Mesendoderm (in vitro differentiated cells): Measurements from ENCODE around the gene FRAT2.

Experiments
- DNase-seq: peaks from one replicate; pipeline ENCODE4 v3.0.0; 2013
- H2AK5ac ChIP-seq: 2 replicates; pipeline ENCODE4 v1.6.1; 2013; ENCODE audit warnings: low read length, inconsistent platforms
- H2BK120ac ChIP-seq: 2 replicates; pipeline ENCODE4 v1.6.1; 2013; ENCODE audit warnings: low read depth, mild to moderate bottlenecking, low read length, moderate library complexity, mixed read lengths
- H2BK15ac ChIP-seq: replicated peaks from 2 replicates; pipeline ENCODE4 v1.6.1; 2013; ENCODE audit warnings: low read depth, mild to moderate bottlenecking, moderate library complexity
- H2BK5ac ChIP-seq: 2 replicates; pipeline ENCODE4 v1.6.1; 2013; ENCODE audit warnings: low read length, inconsistent platforms
- H3K18ac ChIP-seq: 2 replicates; pipeline ENCODE4 v1.6.1; 2013; ENCODE audit warnings: mild to moderate bottlenecking, low read length, mixed read lengths
- H3K23ac ChIP-seq: one replicate; pipeline ENCODE4 v1.6.1; 2013; ENCODE audit warnings: low read length
- H3K27ac ChIP-seq: 2 replicates; pipeline ENCODE4 v1.5.1; 2013; ENCODE audit warnings: low read depth, mild to moderate bottlenecking, inconsistent platforms, low read length, moderate library complexity
- H3K27me3 ChIP-seq: 2 replicates; pipeline ENCODE4 v1.6.1; 2013; ENCODE audit warnings: low read length, control low read depth, mild to moderate bottlenecking, inconsistent platforms; ENCODE audit not compliant: insufficient read depth, poor library complexity
- H3K36me3 ChIP-seq: 2 replicates; pipeline ENCODE4 v1.6.1; 2013; ENCODE audit warnings: low read length, inconsistent platforms; ENCODE audit not compliant: control insufficient read depth, insufficient read depth
- H3K4ac ChIP-seq: one replicate; pipeline ENCODE4 v1.6.1; 2013; ENCODE audit warnings: low read depth, mild to moderate bottlenecking, low read length, moderate library complexity
- H3K4me1 ChIP-seq: 2 replicates; pipeline ENCODE4 v1.6.1; 2013; ENCODE audit warnings: low read depth, low read length, inconsistent platforms; ENCODE audit not compliant: control insufficient read depth
- H3K4me2 ChIP-seq: 2 replicates; pipeline ENCODE4 v1.6.1; 2013; ENCODE audit warnings: low read length
- H3K4me3 ChIP-seq: 2 replicates; pipeline ENCODE4 v1.5.1; 2013; ENCODE audit warnings: mild to moderate bottlenecking, low read length
- H3K56ac ChIP-seq: one replicate; pipeline ENCODE4 v1.6.1; 2013; ENCODE audit warnings: low read length
- H3K79me1 ChIP-seq: 2 replicates; pipeline ENCODE4 v1.6.1; 2013; ENCODE audit warnings: low read length, inconsistent platforms
- H3K79me2 ChIP-seq: 2 replicates; pipeline ENCODE4 v1.6.1; 2013; ENCODE audit warnings: mild to moderate bottlenecking, low read length; ENCODE audit not compliant: control insufficient read depth, insufficient read depth
- H3K9ac ChIP-seq: 2 replicates; pipeline ENCODE4 v1.6.1; 2013; ENCODE audit warnings: low read length, inconsistent platforms
- H4K5ac ChIP-seq: one replicate; pipeline ENCODE4 v1.6.1; 2013; ENCODE audit warnings: low read length
- H4K8ac ChIP-seq: one replicate; pipeline ENCODE4 v1.6.1; 2013; ENCODE audit warnings: low read depth, mild to moderate bottlenecking, control low read depth, low read length, moderate library complexity
- WGBS: extraction: QIAGEN DNeasy Blood & Tissue Kit; methylation state at CpG from one replicate; pipeline ENCODE4 v1.1.7; 2013; ENCODE audit warnings: low lambda C conversion rate, missing lambda C conversion rate; ENCODE audit not compliant: insufficient coverage; ENCODE audit errors: extremely low coverage; 5-methylcytosine and 5-hydroxymethylcytosine counted together

Gene FRAT2

GRCh38 chr10:97367126-97367649 is 32.7 kb upstream of the FRAT2 start:
- Histone ChIP-seq H3K56ac (no peak overlapping the region), H3K4me3 (no peak overlapping the region), H2BK15ac (no peak overlapping the region), H3K27ac (no peak overlapping the region), H3K4me2 (no peak overlapping the region), H2AK5ac (no peak overlapping the region), H3K36me3 (peaks cover 29% of the 10 kb centered on the region), H2BK5ac (no peak overlapping the region), H3K79me1 (no peaks in the 10 kb centered on the region), H3K79me2 (no peaks in the 10 kb centered on the region), H3K23ac (no peak overlapping the region), H3K4me1 (no peaks in the 10 kb centered on the region), H4K8ac (no peak overlapping the region), H3K4ac (no peak overlapping the region), H4K5ac (no peak overlapping the region), H2BK120ac (no peak overlapping the region), H3K9ac (no peak overlapping the region), H3K18ac (no peak overlapping the region), H3K27me3 (no peaks in the 10 kb centered on the region)
- DNase-seq, result no peak
- no CpG with 5 or more reads among the region's 12 CpGs for WGBS

DNA sequence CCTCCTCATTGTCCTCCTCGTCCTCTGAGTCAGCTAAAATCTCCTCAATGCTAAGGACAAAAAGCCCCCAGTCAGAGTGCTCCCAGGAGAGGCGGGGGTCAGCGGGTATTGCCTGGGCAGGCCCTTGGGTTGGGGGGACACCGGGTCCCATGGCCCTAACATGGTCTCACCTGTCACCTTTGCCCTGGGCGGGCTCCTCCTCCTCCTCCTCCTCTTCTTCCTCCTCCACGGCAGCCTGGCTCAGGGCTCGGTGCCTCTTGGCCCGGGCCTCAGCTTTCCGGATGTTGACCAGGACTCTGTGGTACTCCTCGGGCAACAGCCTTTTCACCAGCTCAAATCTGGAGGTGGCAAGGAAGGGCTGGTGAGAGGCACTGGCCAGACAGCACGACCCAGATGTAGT is 32.0 kb upstream of the FRAT2 start:
- Histone ChIP-seq H3K4me2 (no peak overlapping the region), H3K56ac (no peak overlapping the region), H3K4ac (no peak overlapping the region), H3K4me1 (no peaks in the 10 kb centered on the region), H3K18ac (no peak overlapping the region), H3K36me3 (peaks cover 26% of the 10 kb centered on the region), H3K9ac (no peak overlapping the region), H4K8ac (no peak overlapping the region), H2AK5ac (no peak overlapping the region), H2BK15ac (no peak overlapping the region), H3K27me3 (no peaks in the 10 kb centered on the region), H3K79me2 (no peaks in the 10 kb centered on the region), H4K5ac (no peak overlapping the region), H3K4me3 (no peak overlapping the region), H2BK120ac (no peak overlapping the region), H3K23ac (no peak overlapping the region), H3K27ac (no peak overlapping the region), H3K79me1 (no peaks in the 10 kb centered on the region), H2BK5ac (no peak overlapping the region)
- no CpG with 5 or more reads among the region's 11 CpGs for WGBS
- DNase-seq, result no peak

- Histone ChIP-seq H3K4me2 (no peak overlapping the region), H3K79me2 (no peaks in the 10 kb centered on the region), H3K18ac (no peak overlapping the region), H4K8ac (no peak overlapping the region), H2AK5ac (no peak overlapping the region), H3K36me3 (peaks cover 23% of the 10 kb centered on the region), H2BK120ac (no peak overlapping the region), H3K4me1 (no peaks in the 10 kb centered on the region), H3K9ac (no peak overlapping the region), H3K23ac (no peak overlapping the region), H3K27ac (no peak overlapping the region), H3K56ac (no peak overlapping the region), H3K79me1 (no peaks in the 10 kb centered on the region), H3K27me3 (no peaks in the 10 kb centered on the region), H3K4ac (no peak overlapping the region), H3K4me3 (no peak overlapping the region), H4K5ac (no peak overlapping the region), H2BK5ac (no peak overlapping the region), H2BK15ac (no peak overlapping the region)
- DNase-seq, result no peak
- no CpG with 5 or more reads among the region's 19 CpGs for WGBS
Observed at GRCh38 chr10:97365761-97366351, 31.3 kb upstream of the FRAT2 start.

DNA sequence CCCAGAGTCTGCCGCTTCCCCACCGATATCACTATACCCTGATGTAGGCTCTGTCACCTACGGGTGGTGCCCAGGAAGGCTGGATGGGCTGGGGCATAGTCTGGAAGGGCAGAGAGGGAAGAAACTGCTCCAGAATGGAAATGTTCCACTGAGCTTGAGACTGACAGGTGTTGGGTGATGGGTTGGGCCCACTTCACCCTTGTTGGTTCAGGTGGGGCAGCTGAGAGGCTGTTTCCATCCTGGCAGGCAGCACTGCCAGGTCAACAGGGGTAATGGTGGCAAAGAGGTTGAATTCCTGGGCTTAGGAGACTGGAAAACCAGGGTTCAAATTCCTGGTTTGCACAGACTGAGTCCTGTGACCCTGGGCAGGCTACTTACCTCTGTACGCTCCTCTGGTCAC is 28.5 kb upstream of the FRAT2 start:
- Histone ChIP-seq H3K23ac (no peak overlapping the region), H3K79me1 (no peaks in the 10 kb centered on the region), H2BK120ac (no peak overlapping the region), H3K18ac (no peak overlapping the region), H3K27ac (no peak overlapping the region), H3K4ac (no peak overlapping the region), H3K4me3 (no peak overlapping the region), H2BK15ac (no peak overlapping the region), H3K36me3 (peaks cover 17% of the 10 kb centered on the region), H3K4me2 (no peak overlapping the region), H3K79me2 (no peaks in the 10 kb centered on the region), H4K5ac (no peak overlapping the region), H2BK5ac (no peak overlapping the region), H3K56ac (no peak overlapping the region), H2AK5ac (no peak overlapping the region), H3K27me3 (no peaks in the 10 kb centered on the region), H4K8ac (no peak overlapping the region), H3K4me1 (no peaks in the 10 kb centered on the region), H3K9ac (no peak overlapping the region)
- DNase-seq, result no peak
- no CpG with 5 or more reads among the region's 4 CpGs for WGBS

- Histone ChIP-seq H3K18ac (no peak overlapping the region), H3K79me1 (no peaks in the 10 kb centered on the region), H3K4me1 (no peaks in the 10 kb centered on the region), H2BK15ac (no peak overlapping the region), H3K27ac (no peak overlapping the region), H4K8ac (no peak overlapping the region), H3K4me3 (no peak overlapping the region), H3K56ac (no peak overlapping the region), H2AK5ac (no peak overlapping the region), H3K27me3 (no peaks in the 10 kb centered on the region), H2BK5ac (no peak overlapping the region), H3K79me2 (no peaks in the 10 kb centered on the region), H3K23ac (no peak overlapping the region), H3K9ac (no peak overlapping the region), H3K36me3 (peaks cover 17% of the 10 kb centered on the region), H3K4me2 (no peak overlapping the region), H2BK120ac (no peak overlapping the region), H4K5ac (no peak overlapping the region), H3K4ac (no peak overlapping the region)
- no peak for DNase-seq
- WGBS, result no CpG with 5 or more reads among the region's 11 CpGs
Observed at GRCh38 chr10:97362310-97363033, 27.9 kb upstream of the FRAT2 start.
